ENCODE results near the gene DBH. TPM values are rescaled to one million over a fixed set of nuclear protein-coding genes. Genes with fewer than 3 reads are reported as not detected.

The DBH gene
- total RNA-seq, 1 donor from 2014 or later = not detected

- no peak for ATAC-seq
Measured at GRCh38 chr9:133645021-133645765, 9.0 kb downstream of the DBH start.

- no peak for ATAC-seq
Measured at GRCh38 chr9:133647148-133647547, 11.0 kb downstream of the DBH start.

GRCh38 chr9:133647765-133648469 is 11.8 kb downstream of the DBH start:
- no peak for ATAC-seq

GRCh38 chr9:133649194-133649593 is 13.0 kb downstream of the DBH start:
- ATAC-seq = no peak

- ATAC-seq = no peak
Measured at GRCh38 chr9:133650026-133650425, 13.9 kb downstream of the DBH start.

- ATAC-seq = no peak
Measured at GRCh38 chr9:133653638-133654037, 17.5 kb downstream of the DBH start.

- no peak for ATAC-seq
Measured at GRCh38 chr9:133654736-133655657, 18.8 kb downstream of the DBH start.

GRCh38 chr9:133655701-133656100 is 19.5 kb downstream of the DBH start:
- ATAC-seq = no peak

GRCh38 chr9:133656211-133657119 is 20.3 kb downstream of the DBH start:
- ATAC-seq = no peak

GRCh38 chr9:133657120-133657661 is 21.0 kb downstream of the DBH start:
- no peak for ATAC-seq

- ATAC-seq = peak; percentile 51
Measured at GRCh38 chr9:133658442-133659431, 22.6 kb downstream of the DBH start.

- ATAC-seq = no peak
Measured at GRCh38 chr9:133659516-133659915, 23.4 kb downstream of the DBH start.

- no peak for ATAC-seq
Measured at GRCh38 chr9:133661846-133662540, 25.8 kb downstream of the DBH start.

GRCh38 chr9:133664173-133665050 is 28.2 kb downstream of the DBH start:
- no peak for ATAC-seq

GRCh38 chr9:133665096-133665495 is 28.9 kb downstream of the DBH start:
- ATAC-seq = no peak

GRCh38 chr9:133665535-133665934 is 29.4 kb downstream of the DBH start:
- ATAC-seq = no peak

- ATAC-seq = no peak
Measured at GRCh38 chr9:133666387-133666786, 30.2 kb downstream of the DBH start.

- ATAC-seq = no peak
Measured at GRCh38 chr9:133666845-133667244, 30.7 kb downstream of the DBH start.

Data from esophagus mucosa (tissue), 1 donor.